ENCODE data around the gene ARFGAP1. TPM values are rescaled to one million over a fixed set of nuclear protein-coding genes. Genes with fewer than 3 reads are reported as not detected.

ARFGAP1 gene
- total and polyA plus RNA-seq, 10 of the 15 experiments (the other 5 are each of a cell fraction or from before 2014, with no cell fraction given) = 0.45 to 79.9 (median 30.8) TPM

DNA sequence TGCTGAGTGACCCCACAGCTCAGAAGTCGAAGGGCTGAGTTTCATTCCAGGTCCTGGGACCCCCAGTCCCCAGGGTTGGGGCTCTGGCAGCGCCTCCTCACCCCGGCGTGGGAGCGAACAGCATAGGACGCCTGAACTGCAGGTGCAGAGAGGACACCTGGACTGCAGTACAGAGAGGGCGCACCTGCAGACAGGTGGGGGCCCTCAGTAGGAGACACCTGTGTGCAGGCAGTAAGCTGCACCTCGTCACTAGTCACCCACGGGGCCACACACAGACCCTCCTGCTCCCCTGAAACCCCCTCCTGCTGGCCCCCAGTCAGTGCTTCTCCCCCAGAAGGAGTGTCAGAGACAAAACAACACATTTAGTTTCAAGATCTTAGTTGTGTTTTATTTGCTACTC is 9.8 kb upstream of the ARFGAP1 start:
- in situ Hi-C loops (cut with MboI) (no loop called here), intact Hi-C loops (cut with micrococcal nuclease; ENCODE audit: unreplicated experiment) (no loop called here)
- Histone ChIP-seq H3K4me2 (ENCODE audit: control insufficient read depth, insufficient read depth) (no peak overlapping the region), H3K4me1 (ENCODE audit: control insufficient read depth, insufficient read depth, low read length) (no peaks in the 10 kb centered on the region), H3K36me3 (ENCODE audit: control insufficient read depth in 2 of 2, insufficient read depth in 2 of 2, low read length in 1 of 2) (no peaks in the 10 kb centered on the region), H2AFZ (ENCODE audit: control insufficient read depth, low read depth, low read length) (no peak overlapping the region), H3K27me3 (replicated peaks in 1 of 2; ENCODE audit: control insufficient read depth in 2 of 2, insufficient read depth in 2 of 2, low read length in 1 of 2) (peaks cover 0 to 6% of the 10 kb centered on the region in 2 experiments; a peak in 2 of 4 replicates), H3K9ac (ENCODE audit: control insufficient read depth, insufficient read depth, low read length) (no peak overlapping the region), H3K4me3 (no peak overlapping the region), H3K27ac (ENCODE audit: control insufficient read depth, insufficient read depth) (no peak overlapping the region), H4K20me1 (ENCODE audit: control insufficient read depth, insufficient read depth) (no peaks in the 10 kb centered on the region), H3K79me2 (ENCODE audit: control insufficient read depth, insufficient read depth, low read length) (no peaks in the 10 kb centered on the region), H3K9me3 (replicated peaks; ENCODE audit: control insufficient read depth, insufficient read depth, low read length) (no peaks in the 10 kb centered on the region)
- ChIA-PET RAD21 (ENCODE audit: unreplicated experiment) (no interaction called here), POLR2A (no interaction called here), SMC1A (ENCODE audit: uncharacterized antibody, unreplicated experiment) (no interaction called here), CTCF (no interaction called here)
- TF ChIP-seq ZNF622 (IDR thresholded peaks at IDR 0.05) (no peak), ZSCAN29 (IDR thresholded peaks at IDR 0.05) (no peak), ESRRA (IDR thresholded peaks at IDR 0.05; ENCODE audit: low read length) (no peak), HDAC2 (IDR thresholded peaks at IDR 0.05) (no peak), WRNIP1 (IDR thresholded peaks at IDR 0.05; ENCODE audit: borderline replicate concordance, low read depth, low read length) (no peak), ASH2L (IDR thresholded peaks at IDR 0.05; ENCODE audit: borderline replicate concordance, low read depth) (no peak), ZBED1 (IDR thresholded peaks at IDR 0.05; ENCODE audit: borderline replicate concordance) (no peak), FOXK2 (IDR thresholded peaks at IDR 0.05) (no peak), CBFB (IDR thresholded peaks at IDR 0.05; ENCODE audit: low read depth) (no peak)
- TF ChIP-seq, protein P1, sequence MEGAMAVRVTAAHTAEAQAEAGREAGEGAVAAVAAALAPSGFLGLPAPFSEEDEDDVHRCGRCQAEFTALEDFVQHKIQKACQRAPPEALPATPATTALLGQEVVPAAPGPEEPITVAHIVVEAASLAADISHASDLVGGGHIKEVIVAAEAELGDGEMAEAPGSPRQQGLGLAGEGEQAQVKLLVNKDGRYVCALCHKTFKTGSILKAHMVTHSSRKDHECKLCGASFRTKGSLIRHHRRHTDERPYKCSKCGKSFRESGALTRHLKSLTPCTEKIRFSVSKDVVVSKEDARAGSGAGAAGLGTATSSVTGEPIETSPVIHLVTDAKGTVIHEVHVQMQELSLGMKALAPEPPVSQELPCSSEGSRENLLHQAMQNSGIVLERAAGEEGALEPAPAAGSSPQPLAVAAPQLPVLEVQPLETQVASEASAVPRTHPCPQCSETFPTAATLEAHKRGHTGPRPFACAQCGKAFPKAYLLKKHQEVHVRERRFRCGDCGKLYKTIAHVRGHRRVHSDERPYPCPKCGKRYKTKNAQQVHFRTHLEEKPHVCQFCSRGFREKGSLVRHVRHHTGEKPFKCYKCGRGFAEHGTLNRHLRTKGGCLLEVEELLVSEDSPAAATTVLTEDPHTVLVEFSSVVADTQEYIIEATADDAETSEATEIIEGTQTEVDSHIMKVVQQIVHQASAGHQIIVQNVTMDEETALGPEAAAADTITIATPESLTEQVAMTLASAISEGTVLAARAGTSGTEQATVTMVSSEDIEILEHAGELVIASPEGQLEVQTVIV (IDR thresholded peaks at IDR 0.05; ENCODE audit: borderline replicate concordance, partially characterized antibody) = no peak
- no TSS peak for BruUV-seq (replicated peaks)
- FAIRE-seq (no peak), ATAC-seq (no peak), DNase-seq (ENCODE audit: low read depth, low spot score) (no peak)
- 26% methylated on average over 9 of the region's 9 CpGs for WGBS (ENCODE audit: insufficient coverage, insufficient replicate concordance, low lambda C conversion rate, missing lambda C conversion rate)

Measured in GM12878 (cell line).